Measurements from ENCODE around the gene ITIH3. TPM values are rescaled to one million over a fixed set of nuclear protein-coding genes. Genes with fewer than 3 reads are reported as not detected.

ITIH3 gene
- total and polyA plus RNA-seq, 4 donors = 507 to 1,326 (median 909) TPM

DNA sequence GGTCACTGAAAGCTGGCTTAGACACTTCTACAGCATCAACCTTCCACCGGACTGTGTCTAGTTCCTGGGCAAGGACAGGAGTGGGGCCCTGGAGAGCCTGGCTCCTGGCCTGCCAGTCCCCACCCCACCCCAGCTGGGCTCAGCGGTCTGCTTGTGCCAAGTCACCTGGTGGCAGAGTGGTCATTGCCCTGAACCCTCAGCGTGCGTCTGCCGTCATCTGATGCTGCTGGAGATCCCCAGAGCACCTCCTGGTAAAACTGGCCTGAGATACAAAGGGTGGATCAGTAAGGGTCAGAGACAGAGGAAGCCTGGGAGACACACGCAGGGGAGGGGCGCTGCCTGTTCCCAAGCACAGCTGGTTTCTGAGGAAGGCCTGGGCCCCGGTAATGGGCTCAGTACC, 19.2 kb downstream of the ITIH3 start:
- 39% methylated on average over 8 of the region's 8 CpGs for WGBS
- peak overlapping the region; percentile 19 to 65 for H3K27ac ChIP-seq (ENCODE audit: low read depth in 1 of 2, low read length in 2 of 2)
- no peak for DNase-seq (ENCODE audit: low spot score)

DNA sequence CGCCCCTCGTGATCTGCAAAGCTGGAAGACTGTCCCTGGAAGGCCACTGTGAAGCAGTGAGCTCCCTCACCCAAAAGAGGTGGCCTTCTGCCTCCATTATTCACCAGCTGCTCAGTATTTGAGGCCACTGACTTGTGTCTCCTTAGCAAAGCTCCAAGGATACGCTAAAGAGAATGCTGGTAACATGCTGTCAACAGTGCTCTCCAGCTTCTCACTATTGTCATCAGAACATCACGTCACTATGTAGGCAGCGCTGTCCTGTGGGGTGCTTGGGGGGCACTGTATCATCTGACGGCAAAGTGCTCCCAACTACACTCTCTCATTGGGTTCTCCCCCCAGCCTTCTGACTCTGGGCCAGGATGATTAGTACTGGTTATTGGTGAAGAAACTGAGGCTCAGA, 21.6 kb downstream of the ITIH3 start:
- Histone ChIP-seq H3K27me3 (ENCODE audit: control insufficient read depth in 4 of 4, insufficient read depth in 4 of 4, low read length in 3 of 4) (no peaks in the 10 kb centered on the region), H3K9ac (ENCODE audit: low read depth in 1 of 2, low read length in 2 of 2) (no peak overlapping the region), H3K4me3 (ENCODE audit: low read depth in 1 of 3, low read length in 3 of 3) (no peak overlapping the region), H3K36me3 (ENCODE audit: control insufficient read depth in 4 of 4, insufficient read depth in 3 of 4, low read depth in 1 of 4, low read length in 3 of 4) (peaks cover 16 to 64% (median 53%) of the 10 kb centered on the region in 4 donors), H3K9me3 (ENCODE audit: control insufficient read depth in 4 of 4, low read length in 3 of 4) (no peaks in the 10 kb centered on the region), H3K4me1 (ENCODE audit: control insufficient read depth in 4 of 4, insufficient read depth in 4 of 4, low read length in 3 of 4) (peaks cover 0 to 84% (median 66%) of the 10 kb centered on the region in 4 donors), H3K27ac (ENCODE audit: low read depth in 1 of 2, low read length in 2 of 2) (no peak overlapping the region)
- no peak for DNase-seq (ENCODE audit: low spot score)
- TF ChIP-seq TAF1 (conservative IDR thresholded peaks at IDR 0.05) (no peak), RAD21 (IDR thresholded peaks at IDR 0.05) (no peak), FOXA1 (IDR thresholded peaks at IDR 0.05) (no peak), NR2F2 (IDR thresholded peaks at IDR 0.05) (no peak), SP1 (IDR thresholded peaks at IDR 0.05) (no peak), HNF4G (IDR thresholded peaks at IDR 0.05) (no peak), RXRA (IDR thresholded peaks at IDR 0.05) (no peak), EGR1 (IDR thresholded peaks at IDR 0.05; ENCODE audit: low read depth in 2 of 2) (no peak), JUND (IDR thresholded peaks at IDR 0.05) (no peak), YY1 (IDR thresholded peaks at IDR 0.05) (no peak)
- TF ChIP-seq, protein P1, sequence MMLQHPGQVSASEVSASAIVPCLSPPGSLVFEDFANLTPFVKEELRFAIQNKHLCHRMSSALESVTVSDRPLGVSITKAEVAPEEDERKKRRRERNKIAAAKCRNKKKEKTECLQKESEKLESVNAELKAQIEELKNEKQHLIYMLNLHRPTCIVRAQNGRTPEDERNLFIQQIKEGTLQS (IDR thresholded peaks at IDR 0.05) = no peak
- TF ChIP-seq, protein P2, sequence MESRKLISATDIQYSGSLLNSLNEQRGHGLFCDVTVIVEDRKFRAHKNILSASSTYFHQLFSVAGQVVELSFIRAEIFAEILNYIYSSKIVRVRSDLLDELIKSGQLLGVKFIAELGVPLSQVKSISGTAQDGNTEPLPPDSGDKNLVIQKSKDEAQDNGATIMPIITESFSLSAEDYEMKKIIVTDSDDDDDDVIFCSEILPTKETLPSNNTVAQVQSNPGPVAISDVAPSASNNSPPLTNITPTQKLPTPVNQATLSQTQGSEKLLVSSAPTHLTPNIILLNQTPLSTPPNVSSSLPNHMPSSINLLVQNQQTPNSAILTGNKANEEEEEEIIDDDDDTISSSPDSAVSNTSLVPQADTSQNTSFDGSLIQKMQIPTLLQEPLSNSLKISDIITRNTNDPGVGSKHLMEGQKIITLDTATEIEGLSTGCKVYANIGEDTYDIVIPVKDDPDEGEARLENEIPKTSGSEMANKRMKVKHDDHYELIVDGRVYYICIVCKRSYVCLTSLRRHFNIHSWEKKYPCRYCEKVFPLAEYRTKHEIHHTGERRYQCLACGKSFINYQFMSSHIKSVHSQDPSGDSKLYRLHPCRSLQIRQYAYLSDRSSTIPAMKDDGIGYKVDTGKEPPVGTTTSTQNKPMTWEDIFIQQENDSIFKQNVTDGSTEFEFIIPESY (IDR thresholded peaks at IDR 0.05) = no peak
- TF ChIP-seq, protein P3, sequence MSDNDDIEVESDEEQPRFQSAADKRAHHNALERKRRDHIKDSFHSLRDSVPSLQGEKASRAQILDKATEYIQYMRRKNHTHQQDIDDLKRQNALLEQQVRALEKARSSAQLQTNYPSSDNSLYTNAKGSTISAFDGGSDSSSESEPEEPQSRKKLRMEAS (IDR thresholded peaks at IDR 0.05) = no peak
- 92% methylated on average over 6 of the region's 6 CpGs for WGBS

More for the DNA sequence above, 19.2 kb downstream of the ITIH3 start:
- no peaks in the 10 kb centered on the region for H3K9me3 ChIP-seq (ENCODE audit: control insufficient read depth in 4 of 4, low read length in 3 of 4)
- no peak for TF ChIP-seq JUND (IDR thresholded peaks at IDR 0.05)
- TF ChIP-seq HNF4A (conservative IDR thresholded peaks at IDR 0.05) = peak; percentile 10 to 44
- TF ChIP-seq GABPA (IDR thresholded peaks at IDR 0.05 in 1 of 2, conservative IDR thresholded peaks at IDR 0.05 in 1 of 2) = no peak
- peak in 1 of 2 donors; percentile 18 for TF ChIP-seq RAD21 (IDR thresholded peaks at IDR 0.05)
- TF ChIP-seq, protein P2 (IDR thresholded peaks at IDR 0.05) = no peak
- peak; percentile 88 for TF ChIP-seq RXRA (IDR thresholded peaks at IDR 0.05)
- TF ChIP-seq SP1 (IDR thresholded peaks at IDR 0.05) = peak; percentile 51
- no peak for TF ChIP-seq YY1 (IDR thresholded peaks at IDR 0.05)
- no peak for TF ChIP-seq FOXA2 (IDR thresholded peaks at IDR 0.05)
- TF ChIP-seq, protein P3 (IDR thresholded peaks at IDR 0.05) = no peak
- TF ChIP-seq, protein P4, sequence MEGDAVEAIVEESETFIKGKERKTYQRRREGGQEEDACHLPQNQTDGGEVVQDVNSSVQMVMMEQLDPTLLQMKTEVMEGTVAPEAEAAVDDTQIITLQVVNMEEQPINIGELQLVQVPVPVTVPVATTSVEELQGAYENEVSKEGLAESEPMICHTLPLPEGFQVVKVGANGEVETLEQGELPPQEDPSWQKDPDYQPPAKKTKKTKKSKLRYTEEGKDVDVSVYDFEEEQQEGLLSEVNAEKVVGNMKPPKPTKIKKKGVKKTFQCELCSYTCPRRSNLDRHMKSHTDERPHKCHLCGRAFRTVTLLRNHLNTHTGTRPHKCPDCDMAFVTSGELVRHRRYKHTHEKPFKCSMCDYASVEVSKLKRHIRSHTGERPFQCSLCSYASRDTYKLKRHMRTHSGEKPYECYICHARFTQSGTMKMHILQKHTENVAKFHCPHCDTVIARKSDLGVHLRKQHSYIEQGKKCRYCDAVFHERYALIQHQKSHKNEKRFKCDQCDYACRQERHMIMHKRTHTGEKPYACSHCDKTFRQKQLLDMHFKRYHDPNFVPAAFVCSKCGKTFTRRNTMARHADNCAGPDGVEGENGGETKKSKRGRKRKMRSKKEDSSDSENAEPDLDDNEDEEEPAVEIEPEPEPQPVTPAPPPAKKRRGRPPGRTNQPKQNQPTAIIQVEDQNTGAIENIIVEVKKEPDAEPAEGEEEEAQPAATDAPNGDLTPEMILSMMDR (IDR thresholded peaks at IDR 0.05; ENCODE audit: low read depth, low read length, missing input control) = no peak
- TF ChIP-seq TAF1 (conservative IDR thresholded peaks at IDR 0.05) = no peak
- no peaks in the 10 kb centered on the region for H3K27me3 ChIP-seq (ENCODE audit: control insufficient read depth in 4 of 4, insufficient read depth in 4 of 4, low read length in 3 of 4)
- H3K9ac ChIP-seq (ENCODE audit: low read depth in 1 of 2, low read length in 2 of 2) = no peak overlapping the region
- no peak overlapping the region for H3K4me3 ChIP-seq (ENCODE audit: low read depth in 1 of 3, low read length in 3 of 3)
- H3K4me1 ChIP-seq (ENCODE audit: control insufficient read depth in 4 of 4, insufficient read depth in 4 of 4, low read length in 3 of 4) = peaks cover 0 to 68% (median 48%) of the 10 kb centered on the region in 4 donors
- H3K36me3 ChIP-seq (ENCODE audit: control insufficient read depth in 4 of 4, insufficient read depth in 3 of 4, low read depth in 1 of 4, low read length in 3 of 4) = peaks cover 13 to 48% (median 38%) of the 10 kb centered on the region in 4 donors
